Measurements from ENCODE around the gene M6PR. TPM values are rescaled to one million over a fixed set of nuclear protein-coding genes. Genes with fewer than 3 reads are reported as not detected.
A peak's percentile ranks its signal among the peaks of the same experiment; 100 is the strongest.

Gene M6PR
- total and polyA plus RNA-seq, 2 of the 8 experiments (the other 6 are each of a cell fraction or from before 2014, with no cell fraction given) = 106 to 122 TPM

DNA sequence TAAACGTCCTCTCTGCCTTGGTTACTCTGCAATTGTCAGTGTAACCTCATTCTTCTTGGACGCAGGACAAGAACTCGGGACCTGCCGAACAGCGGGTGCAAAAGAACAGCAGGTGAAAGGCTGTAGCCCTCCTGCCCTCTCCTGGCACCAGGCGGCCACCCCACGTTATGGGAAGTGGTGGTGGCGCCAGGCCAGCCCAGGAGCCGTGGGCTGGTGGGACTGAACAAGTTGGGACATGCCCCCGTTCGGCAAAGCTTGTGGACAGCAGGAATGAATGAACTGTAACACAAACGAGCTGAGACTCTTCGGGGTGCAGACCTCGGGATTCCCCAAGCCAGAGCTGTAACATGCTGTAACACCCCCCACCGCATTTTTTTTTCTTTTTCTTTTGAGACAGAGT, 6.6 kb upstream of the M6PR start:
- Histone ChIP-seq H3K79me1 (ENCODE audit: low read depth, low read length) (no peaks in the 10 kb centered on the region), H3K14ac (ENCODE audit: insufficient read length) (no peak overlapping the region), H3K9me3 (ENCODE audit: insufficient read depth in 2 of 2, low read depth in 1 of 2, low read length in 1 of 2) (no peaks in the 10 kb centered on the region), H4K5ac (ENCODE audit: insufficient read length, low read depth, low read length) (no peak overlapping the region), H3K36me3 (ENCODE audit: control insufficient read depth in 2 of 4, insufficient read depth in 4 of 4, low read length in 3 of 4) (no peaks in the 10 kb centered on the region; a peak in 1 of 8 replicates), H3K4me3 (ENCODE audit: extremely low read depth in 1 of 4, insufficient read depth in 2 of 4, low read depth in 3 of 4, low read length in 4 of 4) (no peak overlapping the region), H3K4me1 (replicated peaks in 1 of 4; ENCODE audit: control insufficient read depth in 3 of 4, insufficient read depth in 4 of 4, low read length in 3 of 4) (peaks cover 0 to 3% (median 0%) of the 10 kb centered on the region in 4 experiments; a peak in 1 of 7 replicates), H3K23me2 (ENCODE audit: low read depth, low read length) (no peaks in the 10 kb centered on the region), H2BK120ac (replicated peaks; ENCODE audit: low read depth, low read length) (no peak overlapping the region), H4K8ac (ENCODE audit: extremely low read depth, insufficient read depth, low read length) (no peak overlapping the region; the same call in 1 of the 2 replicates), H3K4me2 (ENCODE audit: insufficient read depth in 1 of 2, low read depth in 2 of 2, low read length in 2 of 2) (no peak overlapping the region), H2BK20ac (ENCODE audit: low read length) (no peak overlapping the region), H3K27me3 (replicated peaks in 1 of 4; ENCODE audit: control insufficient read depth in 3 of 4, extremely low read depth in 1 of 4, insufficient read depth in 3 of 4, low read length in 3 of 4) (no peaks in the 10 kb centered on the region), H3K23ac (ENCODE audit: insufficient read length) (no peak overlapping the region), H3K56ac (replicated peaks; ENCODE audit: insufficient read length, low read depth, low read length) (no peak overlapping the region), H3K27ac (ENCODE audit: low read depth, low read length) (no peak overlapping the region), H2AK5ac (ENCODE audit: low read depth, low read length) (no peak overlapping the region), H3K4ac (replicated peaks; ENCODE audit: insufficient read length, low read depth, low read length) (no peak overlapping the region), H4K91ac (replicated peaks; ENCODE audit: insufficient read length, low read length) (peak overlapping the region; percentile 81), H4K20me1 (replicated peaks in 1 of 2; ENCODE audit: control insufficient read depth in 1 of 2, insufficient read depth in 2 of 2, low read length in 2 of 2) (no peaks in the 10 kb centered on the region), H3K79me2 (ENCODE audit: control insufficient read depth in 1 of 2, insufficient read depth in 2 of 2, low read length in 2 of 2) (peaks cover 0 to 3% of the 10 kb centered on the region in 2 experiments; a peak in 1 of 4 replicates), H2BK15ac (ENCODE audit: low read length) (no peak overlapping the region), H3K9ac (replicated peaks in 1 of 4; ENCODE audit: extremely low read depth in 1 of 4, low read depth in 3 of 4, low read length in 3 of 4) (no peak overlapping the region; a peak in 1 of 7 replicates), H2BK12ac (ENCODE audit: low read depth, low read length) (no peak overlapping the region; the same call in 1 of the 2 replicates), H3K18ac (ENCODE audit: extremely low read depth, low read length) (no peak overlapping the region), H2BK5ac (ENCODE audit: low read depth, low read length) (no peak overlapping the region), H2AFZ (ENCODE audit: low read length) (no peak overlapping the region)
- 91% methylated on average over 15 of the region's 15 CpGs; no CpG with 5 or more reads in 1 of the 2 experiments for WGBS, 2 experiments (ENCODE audit: extremely low coverage in 1 of 2, insufficient coverage in 1 of 2, insufficient read length in 1 of 2, insufficient replicate concordance in 2 of 2, low coverage in 1 of 2, low lambda C conversion rate in 2 of 2, missing lambda C conversion rate in 1 of 2)
- ChIA-PET POLR2A (ENCODE audit: partially characterized antibody) (no interaction called here), CTCF (ENCODE audit: partially characterized antibody) (interaction anchor here (2.4 kb wide), 1 partner anchor 83 kb away, joined by 5 read pairs; no protein-coding TSS in a partner anchor)
- FAIRE-seq (no peak), DNase-seq (ENCODE audit: low read depth in 1 of 2, low spot score in 2 of 2) (no peak)
- TF ChIP-seq SIX5 (IDR thresholded peaks at IDR 0.05; ENCODE audit: low read depth, low read length) (no peak), SAP30 (IDR thresholded peaks at IDR 0.05; ENCODE audit: insufficient read depth, insufficient replicate concordance, low read length) (no peak), BRCA1 (IDR thresholded peaks at IDR 0.05; ENCODE audit: low read depth, low read length) (no peak), HDAC2 (IDR thresholded peaks at IDR 0.05; ENCODE audit: borderline replicate concordance in 1 of 2, low read depth in 2 of 2, low read length in 2 of 2) (no peak), KDM4A (IDR thresholded peaks at IDR 0.05; ENCODE audit: low read depth, low read length, severe bottlenecking) (no peak)
- TF ChIP-seq, protein P1, sequence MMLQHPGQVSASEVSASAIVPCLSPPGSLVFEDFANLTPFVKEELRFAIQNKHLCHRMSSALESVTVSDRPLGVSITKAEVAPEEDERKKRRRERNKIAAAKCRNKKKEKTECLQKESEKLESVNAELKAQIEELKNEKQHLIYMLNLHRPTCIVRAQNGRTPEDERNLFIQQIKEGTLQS (IDR thresholded peaks at IDR 0.05; ENCODE audit: insufficient read depth, low read depth, low read length) = no peak

All from H1 (cell line).